K562 (cell line): ENCODE data around the gene MAP3K13. TPM values are rescaled to one million over a fixed set of nuclear protein-coding genes. Genes with fewer than 3 reads are reported as not detected.

Experiments used
- ELF1 ChIP-seq: fragments of 200-800 bp; sonication (Bioruptor generic); IDR thresholded peaks from 2 replicates; pipeline ENCODE4 v1.6.1; 2016; ENCODE audit warnings: missing genetic modification characterization, missing compliant biosample characterization
- JUND ChIP-seq, 2 experiments: IDR thresholded peaks; 2 replicates in 1 of 2; 3 replicates in 1 of 2; pipeline ENCODE4 v1.6.1; 2011; ENCODE audit warnings: borderline replicate concordance in 2 of 2, low read depth in 2 of 2, low read length in 2 of 2, improper control_type of control experiment in 1 of 2, missing biosample characterization in 1 of 2, missing genetic modification characterization in 1 of 2, missing genetic modification reagents in 1 of 2
- NR2C2 ChIP-seq, 2 experiments: fragments of 200-800 bp in 1 of 2; sonication (Bioruptor generic) in 1 of 2; sonication (generic) in 1 of 2; formaldehyde crosslinking in 1 of 2; IDR thresholded peaks; 2 replicates each; pipeline versions ENCODE4 v1.6.1 to v1.8.0; 2016 to 2022; ENCODE audit warnings: mild to moderate bottlenecking in 1 of 2, missing compliant biosample characterization in 1 of 2, missing genetic modification characterization in 1 of 2, missing genetic modification reagents in 1 of 2
- TEAD1 ChIP-seq, 2 experiments: fragments of 450-650 bp in 1 of 2; sonication (generic) in 1 of 2; formaldehyde crosslinking; IDR thresholded peaks; 2 replicates each; pipeline versions ENCODE4 v1.4.0 to v1.8.0; 2020 to 2022; ENCODE audit warnings: mild to moderate bottlenecking in 2 of 2, missing genetic modification reagents in 1 of 2
- ZFP30 ChIP-seq: fragments of 250-450 bp; sonication (Bioruptor Pico); IDR thresholded peaks from 2 replicates; pipeline ENCODE4 v1.8.0; 2022; ENCODE audit warnings: moderate library complexity, mild to moderate bottlenecking, inconsistent platforms, borderline replicate concordance
- ZNF3 ChIP-seq: fragments of 250-450 bp; sonication (Bioruptor Pico); IDR thresholded peaks from 2 replicates; pipeline ENCODE4 v1.5.0; 2021; ENCODE audit warnings: mild to moderate bottlenecking, moderate library complexity
- polyA plus RNA-seq, 8 experiments: library from polyadenylated mRNA; depleted of rRNA in 4 of 8; stranded (reverse) in 5 of 8; unstranded in 3 of 8; fragments of >200 nt; fragmentation: Nextera tagmentation in 2 of 8; fragmentation: Illumina TruSeq in 1 of 8; extraction: Ambion mirVana in 2 of 8; extraction: Trizol in 1 of 8; gene quantifications; 2 replicates each; pipeline versions ENCODE4 v1.2.1 to v1.2.3, GENCODE V29; 2011 to 2014; ENCODE audit warnings: inconsistent platforms in 1 of 8, missing spikeins in 1 of 8
- total RNA-seq, 7 experiments: library from RNA; depleted of rRNA in 6 of 7; stranded (reverse); fragments of >200 nt in 6 of 7; fragmentation: Illumina TruSeq in 2 of 7; extraction: Trizol in 2 of 7; gene quantifications; 2 replicates each; pipeline versions ENCODE4 v1.2.1 to v1.2.3, GENCODE V29; 2011 to 2021; ENCODE audit warnings: low replicate concordance in 1 of 7
- TF ChIP-seq, protein P1 (sequence below), 2 experiments: fragments of 450-650 bp; IDR thresholded peaks; 2 replicates each; pipeline ENCODE4 v1.6.1; 2016; ENCODE audit warnings: mild to moderate bottlenecking in 2 of 2, borderline replicate concordance in 1 of 2, low read depth in 1 of 2, moderate library complexity in 1 of 2
- TF ChIP-seq, protein P2 (sequence below), 3 experiments: fragments of 200-800 bp in 1 of 3; fragments of 250-450 bp in 1 of 3; fragments of 450-650 bp in 1 of 3; sonication (Bioruptor Pico) in 1 of 3; sonication (Bioruptor generic) in 1 of 3; formaldehyde crosslinking in 1 of 3; IDR thresholded peaks; 2 replicates each; pipeline versions ENCODE4 v1.6.1 to v1.8.0; 2016 to 2022; ENCODE audit warnings: mild to moderate bottlenecking in 2 of 3, missing genetic modification characterization in 2 of 3, missing compliant biosample characterization in 1 of 3, moderate library complexity in 1 of 3
- TF ChIP-seq, protein P3 (sequence below): IDR thresholded peaks from 2 replicates; pipeline ENCODE4 v1.6.1; 2012; ENCODE audit warnings: low read depth, low read length, improper control_type of control experiment, borderline replicate concordance

The MAP3K13 gene
- total and polyA plus RNA-seq, 9 of the 15 experiments (the other 6 are each of a cell fraction or from before 2014, with no cell fraction given), result 0.04 to 0.32 (median 0.15) TPM; not detected in 2

DNA sequence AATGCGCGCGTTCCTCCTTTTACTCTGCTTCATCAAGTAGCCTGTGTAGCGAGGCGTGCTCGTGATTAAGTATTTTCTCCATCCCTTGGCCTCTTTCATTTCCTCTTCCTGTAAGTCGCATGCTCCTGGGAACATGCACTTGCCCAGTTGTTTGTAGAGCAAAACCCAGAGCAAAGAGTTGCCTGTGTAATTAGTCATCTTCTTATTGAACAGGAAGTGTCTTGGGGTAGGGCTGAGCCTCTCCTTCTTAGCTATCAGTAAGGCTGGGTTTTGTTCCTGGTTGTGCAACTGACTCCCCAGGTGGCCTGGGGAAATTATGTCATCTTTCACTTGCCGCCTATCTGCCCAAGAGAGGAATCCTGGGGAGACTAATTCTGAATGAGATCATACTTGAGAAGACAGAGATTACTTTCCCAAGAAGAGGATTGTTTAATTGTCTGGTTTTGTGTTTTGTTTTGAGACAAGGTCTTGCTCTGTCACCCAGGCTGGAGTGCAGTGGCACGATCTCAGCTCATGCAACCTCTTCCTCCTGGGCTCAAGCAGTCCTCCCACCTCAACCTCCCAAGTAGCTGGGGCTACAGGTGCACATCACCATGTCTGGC lies 174.5 kb downstream of the MAP3K13 start (continued):
- TF ChIP-seq, protein P1, sequence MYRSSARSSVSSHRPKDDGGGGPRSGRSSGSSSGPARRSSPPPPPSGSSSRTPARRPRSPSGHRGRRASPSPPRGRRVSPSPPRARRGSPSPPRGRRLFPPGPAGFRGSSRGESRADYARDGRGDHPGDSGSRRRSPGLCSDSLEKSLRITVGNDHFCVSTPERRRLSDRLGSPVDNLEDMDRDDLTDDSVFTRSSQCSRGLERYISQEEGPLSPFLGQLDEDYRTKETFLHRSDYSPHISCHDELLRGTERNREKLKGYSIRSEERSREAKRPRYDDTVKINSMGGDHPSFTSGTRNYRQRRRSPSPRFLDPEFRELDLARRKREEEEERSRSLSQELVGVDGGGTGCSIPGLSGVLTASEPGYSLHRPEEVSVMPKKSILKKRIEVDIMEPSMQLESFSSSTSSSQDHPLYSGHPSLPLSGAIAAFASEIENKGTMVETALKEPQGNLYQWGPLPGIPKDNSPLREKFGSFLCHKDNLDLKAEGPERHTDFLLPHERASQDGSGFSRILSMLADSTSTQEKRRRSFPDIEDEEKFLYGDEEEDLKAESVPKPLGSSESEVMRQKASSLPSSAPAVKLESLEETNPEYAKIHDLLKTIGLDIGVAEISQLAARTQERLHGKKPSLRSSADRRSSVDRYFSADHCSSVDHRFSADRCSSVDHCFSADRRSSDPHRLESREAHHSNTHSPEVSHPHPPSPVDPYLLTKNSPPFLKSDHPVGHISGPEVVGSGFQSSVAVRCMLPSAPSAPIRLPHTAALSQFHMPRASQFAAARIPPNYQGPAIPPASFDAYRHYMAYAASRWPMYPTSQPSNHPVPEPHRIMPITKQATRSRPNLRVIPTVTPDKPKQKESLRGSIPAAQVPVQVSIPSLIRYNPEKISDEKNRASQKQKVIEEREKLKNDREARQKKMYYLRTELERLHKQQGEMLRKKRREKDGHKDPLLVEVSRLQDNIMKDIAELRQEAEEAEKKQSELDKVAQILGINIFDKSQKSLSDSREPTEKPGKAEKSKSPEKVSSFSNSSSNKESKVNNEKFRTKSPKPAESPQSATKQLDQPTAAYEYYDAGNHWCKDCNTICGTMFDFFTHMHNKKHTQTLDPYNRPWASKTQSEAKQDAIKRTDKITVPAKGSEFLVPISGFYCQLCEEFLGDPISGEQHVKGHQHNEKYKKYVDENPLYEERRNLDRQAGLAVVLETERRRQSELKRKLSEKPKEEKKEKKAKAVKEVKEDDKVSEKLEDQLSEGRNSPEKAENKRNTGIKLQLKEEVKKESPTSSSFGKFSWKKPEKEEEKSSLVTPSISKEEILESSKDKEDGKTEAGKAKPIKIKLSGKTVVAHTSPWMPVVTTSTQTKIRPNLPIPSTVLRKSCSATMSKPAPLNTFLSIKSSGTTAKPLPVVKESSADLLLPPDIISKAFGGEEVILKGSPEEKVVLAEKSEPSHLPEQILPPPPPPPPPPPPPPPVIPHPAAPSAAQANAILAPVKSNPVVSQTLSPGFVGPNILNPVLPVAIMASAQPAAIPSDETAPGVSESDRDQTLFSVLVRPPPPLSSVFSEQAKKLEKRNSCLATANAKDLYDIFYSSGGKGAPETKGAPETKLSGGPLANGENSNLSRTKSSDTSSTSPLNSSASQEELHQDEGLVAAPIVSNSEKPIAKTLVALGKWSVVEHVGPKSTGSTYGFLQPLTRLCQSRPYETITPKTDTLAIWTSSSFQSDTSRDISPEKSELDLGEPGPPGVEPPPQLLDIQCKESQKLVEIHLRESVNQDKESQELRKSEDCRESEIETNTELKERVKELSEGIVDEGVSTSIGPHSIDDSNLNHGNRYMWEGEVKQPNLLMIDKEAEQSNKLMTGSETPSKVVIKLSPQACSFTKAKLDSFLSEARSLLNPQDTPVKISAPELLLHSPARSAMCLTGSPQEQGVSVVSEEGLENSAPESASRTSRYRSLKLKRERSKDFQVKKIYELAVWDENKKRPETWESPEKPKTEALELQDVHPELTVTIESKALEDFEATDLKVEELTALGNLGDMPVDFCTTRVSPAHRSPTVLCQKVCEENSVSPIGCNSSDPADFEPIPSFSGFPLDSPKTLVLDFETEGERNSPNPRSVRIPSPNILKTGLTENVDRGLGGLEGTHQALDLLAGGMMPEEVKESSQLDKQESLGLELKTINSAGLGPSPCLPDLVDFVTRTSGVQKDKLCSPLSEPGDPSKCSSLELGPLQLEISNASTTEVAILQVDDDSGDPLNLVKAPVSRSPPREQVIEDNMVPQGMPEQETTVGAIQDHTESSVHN (IDR thresholded peaks at IDR 0.05; ENCODE audit: borderline replicate concordance in 1 of 2, low read depth in 1 of 2), result peak in 1 of 2 experiments; percentile 59; a peak in 2 of 4 replicates
- no peak for TF ChIP-seq ZFP30 (CRISPR knock-in tag)
- no peak for TF ChIP-seq ZNF3
- TF ChIP-seq, protein P2, sequence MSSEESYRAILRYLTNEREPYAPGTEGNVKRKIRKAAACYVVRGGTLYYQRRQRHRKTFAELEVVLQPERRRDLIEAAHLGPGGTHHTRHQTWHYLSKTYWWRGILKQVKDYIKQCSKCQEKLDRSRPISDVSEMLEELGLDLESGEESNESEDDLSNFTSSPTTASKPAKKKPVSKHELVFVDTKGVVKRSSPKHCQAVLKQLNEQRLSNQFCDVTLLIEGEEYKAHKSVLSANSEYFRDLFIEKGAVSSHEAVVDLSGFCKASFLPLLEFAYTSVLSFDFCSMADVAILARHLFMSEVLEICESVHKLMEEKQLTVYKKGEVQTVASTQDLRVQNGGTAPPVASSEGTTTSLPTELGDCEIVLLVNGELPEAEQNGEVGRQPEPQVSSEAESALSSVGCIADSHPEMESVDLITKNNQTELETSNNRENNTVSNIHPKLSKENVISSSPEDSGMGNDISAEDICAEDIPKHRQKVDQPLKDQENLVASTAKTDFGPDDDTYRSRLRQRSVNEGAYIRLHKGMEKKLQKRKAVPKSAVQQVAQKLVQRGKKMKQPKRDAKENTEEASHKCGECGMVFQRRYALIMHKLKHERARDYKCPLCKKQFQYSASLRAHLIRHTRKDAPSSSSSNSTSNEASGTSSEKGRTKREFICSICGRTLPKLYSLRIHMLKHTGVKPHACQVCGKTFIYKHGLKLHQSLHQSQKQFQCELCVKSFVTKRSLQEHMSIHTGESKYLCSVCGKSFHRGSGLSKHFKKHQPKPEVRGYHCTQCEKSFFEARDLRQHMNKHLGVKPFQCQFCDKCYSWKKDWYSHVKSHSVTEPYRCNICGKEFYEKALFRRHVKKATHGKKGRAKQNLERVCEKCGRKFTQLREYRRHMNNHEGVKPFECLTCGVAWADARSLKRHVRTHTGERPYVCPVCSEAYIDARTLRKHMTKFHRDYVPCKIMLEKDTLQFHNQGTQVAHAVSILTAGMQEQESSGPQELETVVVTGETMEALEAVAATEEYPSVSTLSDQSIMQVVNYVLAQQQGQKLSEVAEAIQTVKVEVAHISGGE (CRISPR knock-in tag; IDR thresholded peaks at IDR 0.05), result 0 out of 6 replicates have a peak, but pooled peaks of 1 of the 3 experiments have one; percentile 39
- no peak for TF ChIP-seq NR2C2 (CRISPR knock-in tag; IDR thresholded peaks at IDR 0.05)
- 0 out of 2 replicates have a peak, but pooled peaks have one; percentile 23 for TF ChIP-seq NR2C2 (tag; IDR thresholded peaks at IDR 0.05)
- TF ChIP-seq TEAD1 (CRISPR knock-in tag; IDR thresholded peaks at IDR 0.05), result no peak
- TF ChIP-seq ELF1 (tag), result peak; percentile 72
- TF ChIP-seq, protein P3, sequence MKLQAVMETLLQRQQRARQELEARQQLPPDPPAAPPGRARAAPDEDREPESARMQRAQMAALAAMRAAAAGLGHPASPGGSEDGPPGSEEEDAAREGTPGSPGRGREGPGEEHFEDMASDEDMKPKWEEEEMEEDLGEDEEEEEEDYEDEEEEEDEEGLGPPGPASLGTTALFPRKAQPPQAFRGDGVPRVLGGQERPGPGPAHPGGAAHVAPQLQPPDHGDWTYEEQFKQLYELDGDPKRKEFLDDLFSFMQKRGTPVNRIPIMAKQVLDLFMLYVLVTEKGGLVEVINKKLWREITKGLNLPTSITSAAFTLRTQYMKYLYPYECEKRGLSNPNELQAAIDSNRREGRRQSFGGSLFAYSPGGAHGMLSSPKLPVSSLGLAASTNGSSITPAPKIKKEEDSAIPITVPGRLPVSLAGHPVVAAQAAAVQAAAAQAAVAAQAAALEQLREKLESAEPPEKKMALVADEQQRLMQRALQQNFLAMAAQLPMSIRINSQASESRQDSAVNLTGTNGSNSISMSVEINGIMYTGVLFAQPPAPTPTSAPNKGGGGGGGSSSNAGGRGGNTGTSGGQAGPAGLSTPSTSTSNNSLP, result no peak
- TF ChIP-seq JUND (IDR thresholded peaks at IDR 0.05; ENCODE audit: borderline replicate concordance, low read depth, low read length), result peak; percentile 93
- peak; percentile 94 for TF ChIP-seq JUND (tag; IDR thresholded peaks at IDR 0.05; ENCODE audit: borderline replicate concordance, low read depth, low read length)
